Central memory CD8-positive, alpha-beta T cell (primary cell): ENCODE results near the gene ROR1.
"Not testable (repeated sequence)": the region's sequence is repeated elsewhere in the genome, so short reads cannot be mapped to it uniquely, and the experiment has no call there.

Experiments used
- ATAC-seq: fragments of 150-1000 bp; cut with Tn5 transposase; replicated peaks from 2 replicates; pipeline ENCODE4 v1.10.0; 2022; ENCODE audit warnings: mild to moderate bottlenecking, moderate FRiP score, moderate number of reproducible peaks; ENCODE audit not compliant: poor library complexity, severe bottlenecking; ENCODE audit errors: extremely low read depth
- DNase-seq, 2 donors: peaks; one replicate each; pipeline ENCODE4 v3.0.0; 2021; ENCODE audit warnings: low spot score in 2 of 2
- H3K27ac Mint-ChIP-seq: one replicate; pipeline ENCODE4 v1.8.0; 2022; ENCODE audit warnings: low read depth, mild to moderate bottlenecking, moderate library complexity, mixed read lengths
- H3K27me3 Mint-ChIP-seq: one replicate; pipeline ENCODE4 v1.8.0; 2022; ENCODE audit warnings: mixed read lengths
- H3K36me3 Mint-ChIP-seq: one replicate; pipeline ENCODE4 v1.8.0; 2022; ENCODE audit warnings: mild to moderate bottlenecking, moderate library complexity, mixed read lengths; ENCODE audit not compliant: insufficient read depth
- H3K4me1 Mint-ChIP-seq: one replicate; pipeline ENCODE4 v1.8.0; 2022; ENCODE audit warnings: mixed read lengths
- H3K4me3 Mint-ChIP-seq: one replicate; pipeline ENCODE4 v1.8.0; 2022; ENCODE audit warnings: mild to moderate bottlenecking, moderate library complexity, mixed read lengths
- H3K9me3 Mint-ChIP-seq: one replicate; pipeline ENCODE4 v1.8.0; 2022; ENCODE audit warnings: mixed read lengths

The ROR1 gene

DNA sequence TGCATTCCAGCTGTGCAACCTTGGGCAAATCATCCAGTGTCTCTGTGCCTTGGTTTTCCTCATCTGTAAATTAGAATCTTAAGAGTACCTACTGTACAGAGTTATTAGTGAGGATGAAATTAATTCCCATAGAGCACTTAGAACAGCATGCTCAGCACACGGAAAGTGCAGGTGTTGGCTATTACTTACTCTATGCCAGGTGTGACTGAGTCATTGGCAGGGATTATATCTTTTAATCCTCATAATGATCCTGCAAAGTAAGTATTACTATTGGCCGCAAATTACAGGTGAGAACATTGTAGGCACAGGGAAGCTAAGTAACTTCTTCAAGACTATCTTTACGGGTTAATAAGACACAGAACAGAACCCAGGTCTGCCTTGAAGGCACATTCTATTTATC, 423.3 kb downstream of the ROR1 start:
- H3K4me3 Mint-ChIP-seq = no peak overlapping the region
- DNase-seq (no peak), ATAC-seq (no peak)
- H3K4me1 Mint-ChIP-seq = no peaks in the 10 kb centered on the region
- H3K9me3 Mint-ChIP-seq = no peaks in the 10 kb centered on the region
- peaks cover 2% of the 10 kb centered on the region for H3K36me3 Mint-ChIP-seq
- peaks cover 2% of the 10 kb centered on the region for H3K27me3 Mint-ChIP-seq
- no peak overlapping the region for H3K27ac Mint-ChIP-seq

DNA sequence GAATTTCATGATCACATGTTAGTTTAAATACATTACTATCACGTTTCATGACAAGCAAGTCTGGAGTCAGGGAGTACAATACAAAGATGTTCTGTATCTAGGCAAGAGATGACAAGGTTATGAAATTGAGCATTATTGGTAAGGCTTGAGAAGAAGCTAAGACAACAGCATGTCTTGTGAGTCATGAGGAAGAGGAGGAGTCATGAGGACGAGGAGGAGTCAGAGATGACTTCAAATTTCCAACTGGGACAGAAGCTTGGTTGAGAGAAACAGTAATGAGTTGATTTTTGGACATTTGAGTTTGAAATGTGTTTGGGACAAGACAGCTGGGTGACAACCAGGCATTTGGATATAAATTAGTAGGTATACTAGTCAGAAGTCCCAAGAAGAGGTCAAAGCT, 425.3 kb downstream of the ROR1 start:
- Mint-ChIP-seq H3K27me3 (peaks cover 16% of the 10 kb centered on the region), H3K4me3 (no peak overlapping the region), H3K36me3 (peaks cover 2% of the 10 kb centered on the region), H3K4me1 (no peaks in the 10 kb centered on the region), H3K27ac (no peak overlapping the region), H3K9me3 (no peaks in the 10 kb centered on the region)
- ATAC-seq = no peak
- no peak for DNase-seq

DNA sequence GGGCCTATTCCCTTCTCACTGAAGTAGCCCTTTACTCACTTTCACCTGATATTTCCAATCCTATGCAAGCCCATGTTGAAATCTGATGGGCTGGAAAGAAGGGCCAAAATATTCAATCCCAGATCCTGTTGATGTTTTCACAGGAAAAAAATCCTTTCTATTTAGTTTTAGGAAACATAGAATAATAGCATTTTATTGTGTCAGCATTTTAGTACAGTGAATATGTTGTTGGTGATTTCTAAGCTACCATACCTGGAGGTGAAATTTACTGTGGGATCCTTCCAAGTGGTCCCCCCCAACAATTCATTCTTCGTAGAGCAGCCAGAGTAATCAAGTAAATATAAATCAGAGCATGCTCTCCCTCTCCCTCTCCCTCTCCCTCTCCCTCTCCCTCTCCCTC, 426.2 kb downstream of the ROR1 start:
- Mint-ChIP-seq H3K27me3 (peaks cover 16% of the 10 kb centered on the region), H3K36me3 (peaks cover 2% of the 10 kb centered on the region)

DNA sequence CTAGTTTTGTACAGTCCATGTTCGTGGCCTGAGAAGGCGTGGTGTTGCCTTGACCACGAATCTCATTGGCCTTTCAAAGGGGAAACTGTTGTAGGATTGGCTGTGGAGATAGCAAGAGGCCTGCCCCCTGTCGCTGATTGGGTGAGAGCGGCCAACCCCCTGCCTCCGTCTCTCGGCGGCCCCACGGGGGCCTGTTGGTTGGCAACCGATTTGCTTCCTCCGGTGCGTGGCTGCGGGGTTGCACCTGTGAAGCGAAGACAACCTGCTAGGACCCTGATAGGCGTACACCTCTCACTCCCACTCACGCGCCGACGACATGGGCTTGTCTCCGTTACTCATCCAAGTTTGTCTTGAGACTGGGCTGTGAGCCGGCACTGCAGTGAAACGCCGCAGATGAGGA, 429.6 kb downstream of the ROR1 start, which contains the start of gene UBE2U:
Gene UBE2U (plus strand): TSS at position 204 of the 400 bp plus-strand sequence. CDS start 428 bp downstream, outside the sequence.
- DNase-seq (no peak), ATAC-seq (no peak)
- no peak within 1 kb of the TSS for H3K4me3 Mint-ChIP-seq
- no peaks in the 10 kb centered on the region for H3K9me3 Mint-ChIP-seq
- H3K27ac Mint-ChIP-seq = no peak within 1 kb of the TSS
- no peaks in the 10 kb centered on the region for H3K36me3 Mint-ChIP-seq
- H3K27me3 Mint-ChIP-seq = peaks cover 26% of the 10 kb centered on the region
- H3K4me1 Mint-ChIP-seq = no peaks in the 10 kb centered on the region

More for the DNA sequence above, 426.2 kb downstream of the ROR1 start:
- H3K27ac Mint-ChIP-seq = no peak overlapping the region
- ATAC-seq (no peak), DNase-seq (no peak)
- H3K9me3 Mint-ChIP-seq = no peaks in the 10 kb centered on the region
- no peak overlapping the region for H3K4me3 Mint-ChIP-seq
- H3K4me1 Mint-ChIP-seq = no peaks in the 10 kb centered on the region

DNA sequence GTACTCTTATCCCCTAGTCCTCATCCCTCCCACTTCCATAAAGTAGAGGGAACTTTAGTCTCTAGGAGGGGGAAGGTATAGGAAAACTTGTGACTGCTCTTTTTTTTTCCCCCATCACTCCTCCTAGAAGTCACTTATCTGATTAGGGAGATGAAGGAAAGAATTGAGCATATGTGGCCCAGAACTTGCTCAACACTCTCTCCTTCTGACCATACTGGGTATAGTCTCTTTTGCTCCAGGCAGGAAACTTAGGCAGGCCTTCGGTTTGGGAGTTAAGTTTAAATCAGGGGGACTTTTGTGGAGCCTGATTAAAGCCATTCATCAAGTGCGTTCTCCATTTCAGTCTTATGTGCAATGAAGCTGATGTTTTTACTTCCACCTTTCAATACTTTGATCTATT, 435.4 kb downstream of the ROR1 start:
- DNase-seq (no peak), ATAC-seq (no peak)
- H3K27me3 Mint-ChIP-seq = peaks cover 21% of the 10 kb centered on the region
- H3K27ac Mint-ChIP-seq = no peak overlapping the region
- H3K4me1 Mint-ChIP-seq = no peaks in the 10 kb centered on the region
- no peak overlapping the region for H3K4me3 Mint-ChIP-seq
- H3K36me3 Mint-ChIP-seq = no peaks in the 10 kb centered on the region
- H3K9me3 Mint-ChIP-seq = no peaks in the 10 kb centered on the region

DNA sequence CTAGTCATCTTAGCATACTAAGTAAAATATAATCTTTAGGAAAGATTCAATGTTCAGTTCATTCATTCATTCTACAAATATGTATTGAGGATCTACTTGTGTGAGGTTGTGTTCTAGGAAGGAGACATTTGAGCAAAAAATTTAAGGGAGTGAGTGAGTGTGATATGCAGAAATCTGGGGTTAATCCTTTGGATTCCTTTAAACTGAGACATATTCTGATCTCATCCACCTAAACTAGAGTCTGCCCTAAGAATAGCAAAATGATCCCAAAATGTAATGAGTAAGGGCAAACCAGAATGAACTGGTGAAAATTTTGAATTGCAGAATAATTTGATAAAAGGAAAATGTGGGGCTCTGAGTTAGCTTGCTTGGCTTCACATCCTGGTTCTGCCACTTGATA, 438.2 kb downstream of the ROR1 start:
- ATAC-seq = no peak
- H3K9me3 Mint-ChIP-seq = no peaks in the 10 kb centered on the region

DNA sequence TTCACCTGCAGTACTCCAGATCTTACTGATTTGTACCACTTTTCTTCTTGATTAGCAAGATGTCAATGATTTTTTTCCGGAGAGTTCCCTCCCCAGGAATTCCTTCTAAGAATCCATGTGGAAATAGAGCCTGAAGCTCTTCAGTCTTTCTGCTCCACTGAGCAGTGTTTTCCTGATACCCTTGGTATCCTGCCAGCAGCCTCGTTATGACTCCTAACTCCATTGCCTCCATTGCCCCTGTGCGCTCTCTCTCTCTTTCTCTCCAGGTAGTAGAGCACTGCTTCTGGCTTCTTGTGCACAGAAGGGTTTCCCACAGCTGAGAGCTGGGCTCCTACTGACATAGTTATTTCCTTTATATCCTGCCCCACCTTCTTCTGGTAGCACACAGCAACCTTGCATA, 441.8 kb downstream of the ROR1 start:
- no peak for DNase-seq
- H3K27ac Mint-ChIP-seq = no peak overlapping the region
- H3K4me3 Mint-ChIP-seq = no peak overlapping the region
- H3K4me1 Mint-ChIP-seq = no peaks in the 10 kb centered on the region
- H3K36me3 Mint-ChIP-seq = no peaks in the 10 kb centered on the region
- peaks cover 34% of the 10 kb centered on the region for H3K27me3 Mint-ChIP-seq
- no peak for ATAC-seq
- H3K9me3 Mint-ChIP-seq = no peaks in the 10 kb centered on the region

More for the DNA sequence above, 438.2 kb downstream of the ROR1 start:
- H3K4me3 Mint-ChIP-seq = no peak overlapping the region
- no peaks in the 10 kb centered on the region for H3K36me3 Mint-ChIP-seq
- DNase-seq = no peak
- H3K27ac Mint-ChIP-seq = no peak overlapping the region
- H3K27me3 Mint-ChIP-seq = peaks cover 10% of the 10 kb centered on the region
- no peaks in the 10 kb centered on the region for H3K4me1 Mint-ChIP-seq

DNA sequence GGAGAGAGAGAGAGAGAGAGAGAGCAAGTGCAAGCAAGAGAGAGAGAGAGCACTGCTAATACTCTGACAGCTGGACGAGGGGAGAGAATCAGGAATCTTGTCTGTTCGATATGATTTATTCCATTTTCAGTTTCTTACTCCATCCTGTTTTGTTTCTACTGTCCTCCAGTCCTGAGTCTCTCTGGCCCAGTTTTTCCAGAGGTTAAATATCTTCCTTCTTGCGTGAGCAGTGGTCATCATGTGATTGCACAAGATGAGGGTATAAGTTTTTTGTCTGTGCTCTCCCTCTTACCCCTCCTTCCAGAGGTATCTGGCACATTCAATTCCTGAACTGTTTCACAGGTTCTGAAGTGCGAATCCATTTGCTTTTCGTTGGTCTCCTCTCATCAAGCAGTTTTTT, 446.4 kb downstream of the ROR1 start:
- Mint-ChIP-seq H3K9me3 (no peaks in the 10 kb centered on the region), H3K27ac (no peak overlapping the region), H3K36me3 (no peaks in the 10 kb centered on the region), H3K4me1 (no peaks in the 10 kb centered on the region), H3K27me3 (peaks cover 30% of the 10 kb centered on the region), H3K4me3 (no peak overlapping the region)
- ATAC-seq (no peak), DNase-seq (no peak)

DNA sequence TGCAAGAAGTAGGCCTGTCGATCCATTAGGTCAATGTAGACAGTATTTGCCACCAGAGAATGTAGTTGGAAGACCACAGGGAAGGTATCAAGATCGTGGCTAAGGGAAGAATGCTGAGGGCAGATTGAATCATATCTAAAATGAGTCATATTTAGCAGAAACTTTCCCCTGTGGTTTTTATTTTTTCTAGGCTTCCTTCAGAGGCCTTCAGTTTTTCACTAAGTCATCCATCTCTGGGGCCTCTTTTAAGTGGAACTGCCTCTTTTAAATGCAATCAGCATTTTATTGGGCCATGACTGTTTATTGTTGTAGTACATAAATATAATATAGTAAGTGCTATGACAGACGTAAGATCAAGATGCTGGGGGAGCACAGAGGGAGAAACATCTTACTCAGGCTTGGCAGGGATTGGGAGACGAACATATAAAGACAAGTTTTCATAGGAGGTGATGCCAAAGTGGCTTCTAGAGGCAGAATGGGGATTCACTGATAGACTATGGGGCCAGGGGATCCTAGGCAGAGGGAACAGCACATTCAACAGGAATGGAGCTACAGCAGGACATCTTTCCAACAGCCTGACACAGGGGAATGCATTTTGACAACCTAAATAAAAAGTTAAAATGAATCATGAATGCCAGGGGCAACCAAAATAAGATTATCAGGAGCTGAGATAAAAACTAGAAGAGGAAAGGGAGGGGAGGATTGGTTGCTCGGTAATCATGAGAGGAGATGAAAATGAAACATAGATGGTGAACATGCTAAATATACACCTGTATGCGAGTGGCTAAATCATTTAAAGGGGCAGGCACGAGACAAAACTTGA, 449.7 kb downstream of the ROR1 start:
- Mint-ChIP-seq H3K36me3 (no peaks in the 10 kb centered on the region), H3K4me3 (no peak overlapping the region), H3K9me3 (no peaks in the 10 kb centered on the region), H3K27ac (no peak overlapping the region), H3K4me1 (no peaks in the 10 kb centered on the region), H3K27me3 (peaks cover 33% of the 10 kb centered on the region)
- no peak for ATAC-seq
- DNase-seq = no peak

DNA sequence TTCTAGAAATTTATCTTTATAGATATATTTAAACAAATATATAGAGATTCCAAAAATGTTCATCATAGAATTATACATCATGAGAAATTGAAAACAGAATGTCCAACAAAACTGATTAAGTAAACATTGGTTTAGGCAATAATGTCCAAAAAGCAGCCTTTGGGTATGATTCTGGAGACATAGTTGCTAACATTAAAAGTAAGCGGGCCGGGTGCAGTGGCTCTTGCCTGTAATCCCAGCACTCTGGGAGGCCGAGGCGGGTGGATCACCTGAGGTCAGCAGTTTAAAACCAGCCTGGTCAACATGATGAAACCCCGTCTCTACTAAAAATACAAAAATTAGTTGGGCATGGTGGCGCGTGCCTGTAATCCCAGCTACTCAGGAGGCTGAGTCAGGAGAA, 450.4 kb downstream of the ROR1 start:
- H3K4me1 Mint-ChIP-seq, H3K36me3 Mint-ChIP-seq, DNase-seq, H3K4me3 Mint-ChIP-seq, H3K27ac Mint-ChIP-seq, ATAC-seq, H3K9me3 Mint-ChIP-seq: not testable (repeated sequence)
- H3K27me3 Mint-ChIP-seq = peaks cover 26% of the 10 kb centered on the region

DNA sequence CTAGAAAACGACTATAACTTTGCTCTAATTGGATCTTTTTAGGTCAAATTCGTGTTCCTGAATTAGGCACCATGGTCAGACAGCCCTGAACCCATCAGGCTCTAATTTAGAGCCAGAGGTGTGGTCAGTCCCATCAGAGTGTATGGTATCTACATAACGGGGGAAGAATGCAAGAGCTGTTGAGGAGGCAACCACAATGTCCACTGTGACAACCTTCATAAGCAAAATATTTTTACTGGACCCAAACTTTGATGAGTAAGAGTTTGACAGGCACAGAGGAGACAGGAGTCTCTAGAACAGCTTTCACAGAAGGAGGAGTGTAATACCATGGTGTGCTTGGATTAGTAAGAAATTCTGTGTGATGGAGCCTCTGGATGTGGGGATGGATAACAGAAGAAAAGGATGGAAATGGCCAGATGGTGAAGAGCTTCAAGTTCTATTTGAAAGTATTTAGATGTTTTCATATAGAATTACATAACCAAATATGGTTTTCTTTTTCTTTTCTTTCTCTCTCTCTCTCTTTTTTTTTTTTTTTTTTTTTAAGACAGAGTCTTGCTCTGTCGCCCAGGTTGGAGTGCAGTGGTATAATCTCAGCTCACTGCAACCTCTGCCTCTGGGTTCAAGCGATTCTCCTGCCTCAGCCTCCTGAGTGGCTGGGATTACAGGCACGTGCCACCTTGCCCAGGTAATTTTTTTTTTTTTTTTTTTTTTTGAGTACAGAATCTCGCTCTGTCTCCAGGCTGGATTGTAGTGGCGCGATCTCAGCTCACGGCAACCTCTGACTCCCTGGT, 454.5 kb downstream of the ROR1 start:
- H3K27me3 Mint-ChIP-seq = peaks cover 26% of the 10 kb centered on the region

DNA sequence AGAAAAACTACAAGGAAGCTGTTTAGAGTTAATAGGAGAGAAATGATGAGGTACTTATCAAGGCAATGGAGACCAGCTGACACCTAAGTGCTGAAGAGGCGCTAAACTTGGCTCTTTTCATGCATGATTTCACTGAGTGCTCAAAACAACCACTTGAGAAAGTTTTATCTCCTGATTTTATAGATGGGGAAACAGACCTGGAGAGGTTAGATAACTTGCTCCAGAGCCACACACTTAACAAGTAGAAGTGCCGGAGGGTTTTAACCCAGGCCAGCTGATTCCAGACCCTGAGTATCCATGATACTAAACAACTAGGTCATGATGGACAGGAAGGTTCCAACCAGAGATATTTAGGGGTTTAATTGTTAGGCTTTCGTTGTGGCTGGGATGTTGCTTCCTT, 455.5 kb downstream of the ROR1 start:
- ATAC-seq = no peak
- Mint-ChIP-seq H3K27me3 (peaks cover 26% of the 10 kb centered on the region), H3K27ac (no peak overlapping the region), H3K4me3 (no peak overlapping the region), H3K36me3 (no peaks in the 10 kb centered on the region), H3K4me1 (no peaks in the 10 kb centered on the region), H3K9me3 (no peaks in the 10 kb centered on the region)
- no peak for DNase-seq

More for the DNA sequence above, 454.5 kb downstream of the ROR1 start:
- DNase-seq (no peak), ATAC-seq (no peak)
- Mint-ChIP-seq H3K36me3 (no peaks in the 10 kb centered on the region), H3K27ac (no peak overlapping the region), H3K4me3 (no peak overlapping the region), H3K4me1 (no peaks in the 10 kb centered on the region), H3K9me3 (no peaks in the 10 kb centered on the region)
